Neural crest cell (in vitro differentiated cells): ENCODE data around the gene XPO6. TPM values are rescaled to one million over a fixed set of nuclear protein-coding genes. Genes with fewer than 3 reads are reported as not detected.

Source experiments
- DNase-seq: peaks from one replicate; pipeline ENCODE4 v3.0.0; 2021; ENCODE audit warnings: low read depth, mixed read lengths, low spot score
- H3K27ac Mint-ChIP-seq: one replicate; pipeline ENCODE4 v1.8.0; 2021; ENCODE audit warnings: mild to moderate bottlenecking, mixed read lengths; ENCODE audit not compliant: unreplicated experiment
- H3K27me3 Mint-ChIP-seq: 2 replicates; pipeline ENCODE4 v1.8.0; 2021; ENCODE audit warnings: low read depth, mild to moderate bottlenecking, mixed read lengths
- H3K36me3 Mint-ChIP-seq: 2 replicates; pipeline ENCODE4 v1.8.0; 2021; ENCODE audit warnings: low read depth, mild to moderate bottlenecking, mixed read lengths
- H3K4me1 Mint-ChIP-seq: 2 replicates; pipeline ENCODE4 v1.8.0; 2021; ENCODE audit warnings: mixed read lengths
- H3K4me3 Mint-ChIP-seq: one replicate; pipeline ENCODE4 v1.8.0; 2021; ENCODE audit warnings: mild to moderate bottlenecking, mixed read lengths
- H3K9me3 Mint-ChIP-seq: 2 replicates; pipeline ENCODE4 v1.8.0; 2021; ENCODE audit warnings: mixed read lengths
- total RNA-seq: library from RNA; stranded (reverse); gene quantifications from 2 replicates; pipeline ENCODE4 v1.2.1, GENCODE V29; 2021
- TF ChIP-seq, protein P1 (sequence below): fragments of 200-600 bp; sonication (generic); conservative IDR thresholded peaks from 2 replicates; pipeline ENCODE4 v1.5.0; 2021; ENCODE audit warnings: antibody characterized with exemption, mild to moderate bottlenecking

XPO6 gene
- total RNA-seq, 1 donor from 2014 or later: 146 TPM

DNA sequence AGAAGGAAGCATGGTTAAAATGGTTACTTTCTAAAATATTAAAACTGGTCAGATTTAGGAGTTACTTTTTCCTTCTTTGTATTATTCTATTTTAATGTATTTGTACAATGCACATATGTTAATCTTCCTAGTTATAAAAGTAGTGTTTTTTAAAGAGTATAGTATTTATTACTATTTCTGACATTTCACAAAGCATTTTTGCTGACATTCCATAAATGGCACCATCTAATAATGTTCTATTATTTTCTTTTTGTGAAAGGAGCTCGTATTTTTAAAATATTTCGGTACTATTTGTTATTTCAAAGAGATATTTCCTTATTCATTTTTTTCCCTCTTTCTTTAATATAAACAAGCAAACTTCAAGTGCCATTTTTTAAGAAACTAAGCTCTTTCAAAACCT, 100.8 kb downstream of the XPO6 start:
- H3K27ac Mint-ChIP-seq: no peak overlapping the region
- TF ChIP-seq, protein P1, sequence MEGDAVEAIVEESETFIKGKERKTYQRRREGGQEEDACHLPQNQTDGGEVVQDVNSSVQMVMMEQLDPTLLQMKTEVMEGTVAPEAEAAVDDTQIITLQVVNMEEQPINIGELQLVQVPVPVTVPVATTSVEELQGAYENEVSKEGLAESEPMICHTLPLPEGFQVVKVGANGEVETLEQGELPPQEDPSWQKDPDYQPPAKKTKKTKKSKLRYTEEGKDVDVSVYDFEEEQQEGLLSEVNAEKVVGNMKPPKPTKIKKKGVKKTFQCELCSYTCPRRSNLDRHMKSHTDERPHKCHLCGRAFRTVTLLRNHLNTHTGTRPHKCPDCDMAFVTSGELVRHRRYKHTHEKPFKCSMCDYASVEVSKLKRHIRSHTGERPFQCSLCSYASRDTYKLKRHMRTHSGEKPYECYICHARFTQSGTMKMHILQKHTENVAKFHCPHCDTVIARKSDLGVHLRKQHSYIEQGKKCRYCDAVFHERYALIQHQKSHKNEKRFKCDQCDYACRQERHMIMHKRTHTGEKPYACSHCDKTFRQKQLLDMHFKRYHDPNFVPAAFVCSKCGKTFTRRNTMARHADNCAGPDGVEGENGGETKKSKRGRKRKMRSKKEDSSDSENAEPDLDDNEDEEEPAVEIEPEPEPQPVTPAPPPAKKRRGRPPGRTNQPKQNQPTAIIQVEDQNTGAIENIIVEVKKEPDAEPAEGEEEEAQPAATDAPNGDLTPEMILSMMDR: no peak
- no peaks in the 10 kb centered on the region for H3K27me3 Mint-ChIP-seq
- H3K4me3 Mint-ChIP-seq: no peak overlapping the region
- no peaks in the 10 kb centered on the region for H3K9me3 Mint-ChIP-seq
- no peak for DNase-seq
- peaks cover 13% of the 10 kb centered on the region for H3K36me3 Mint-ChIP-seq
- H3K4me1 Mint-ChIP-seq: no peaks in the 10 kb centered on the region

DNA sequence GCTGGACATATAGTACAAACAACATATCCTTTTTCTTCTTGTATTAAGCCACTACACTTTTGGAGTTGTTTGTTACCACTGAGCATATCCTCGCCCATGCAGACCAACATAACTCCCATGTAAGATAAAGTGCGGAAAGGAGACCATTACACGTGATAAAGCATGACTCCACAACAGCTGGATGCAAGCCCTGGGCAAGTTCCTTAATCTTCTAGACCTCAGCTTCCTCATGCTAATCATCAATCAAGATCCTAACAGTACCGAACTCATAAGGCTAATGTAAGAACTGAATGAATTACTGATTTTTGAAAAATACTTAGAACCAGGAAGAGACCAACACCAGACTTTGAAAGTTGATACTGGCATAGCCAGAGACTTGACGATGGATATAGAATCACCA, 101.3 kb downstream of the XPO6 start:
- H3K27me3 Mint-ChIP-seq: no peaks in the 10 kb centered on the region
- DNase-seq: no peak
- no peak overlapping the region for H3K4me3 Mint-ChIP-seq
- H3K4me1 Mint-ChIP-seq: no peaks in the 10 kb centered on the region
- TF ChIP-seq, protein P1: no peak
- peaks cover 10% of the 10 kb centered on the region for H3K36me3 Mint-ChIP-seq
- no peaks in the 10 kb centered on the region for H3K9me3 Mint-ChIP-seq
- no peak overlapping the region for H3K27ac Mint-ChIP-seq

DNA sequence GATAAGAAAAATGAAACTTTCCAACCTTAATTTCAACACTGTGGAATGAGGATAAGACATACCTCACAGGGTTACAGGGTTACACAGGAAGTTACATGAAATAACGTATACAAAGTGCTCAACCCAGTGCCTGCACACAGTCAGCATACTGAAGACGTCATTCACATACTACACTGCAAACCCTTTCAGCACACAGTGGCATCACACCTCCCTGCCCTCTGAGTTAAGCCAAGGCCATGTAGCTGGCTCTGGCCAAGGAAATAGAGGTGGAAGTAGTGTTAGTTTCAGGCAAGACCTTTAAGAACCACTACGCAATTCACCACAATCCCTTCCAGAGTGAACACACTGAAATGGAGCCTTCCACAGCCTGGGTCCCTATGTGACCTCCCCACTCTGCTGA, 101.7 kb downstream of the XPO6 start:
- TF ChIP-seq, protein P1: no peak
- H3K4me3 Mint-ChIP-seq: no peak overlapping the region
- H3K4me1 Mint-ChIP-seq: no peaks in the 10 kb centered on the region
- no peaks in the 10 kb centered on the region for H3K27me3 Mint-ChIP-seq
- H3K36me3 Mint-ChIP-seq: peaks cover 11% of the 10 kb centered on the region
- no peak overlapping the region for H3K27ac Mint-ChIP-seq
- H3K9me3 Mint-ChIP-seq: no peaks in the 10 kb centered on the region
- no peak for DNase-seq

DNA sequence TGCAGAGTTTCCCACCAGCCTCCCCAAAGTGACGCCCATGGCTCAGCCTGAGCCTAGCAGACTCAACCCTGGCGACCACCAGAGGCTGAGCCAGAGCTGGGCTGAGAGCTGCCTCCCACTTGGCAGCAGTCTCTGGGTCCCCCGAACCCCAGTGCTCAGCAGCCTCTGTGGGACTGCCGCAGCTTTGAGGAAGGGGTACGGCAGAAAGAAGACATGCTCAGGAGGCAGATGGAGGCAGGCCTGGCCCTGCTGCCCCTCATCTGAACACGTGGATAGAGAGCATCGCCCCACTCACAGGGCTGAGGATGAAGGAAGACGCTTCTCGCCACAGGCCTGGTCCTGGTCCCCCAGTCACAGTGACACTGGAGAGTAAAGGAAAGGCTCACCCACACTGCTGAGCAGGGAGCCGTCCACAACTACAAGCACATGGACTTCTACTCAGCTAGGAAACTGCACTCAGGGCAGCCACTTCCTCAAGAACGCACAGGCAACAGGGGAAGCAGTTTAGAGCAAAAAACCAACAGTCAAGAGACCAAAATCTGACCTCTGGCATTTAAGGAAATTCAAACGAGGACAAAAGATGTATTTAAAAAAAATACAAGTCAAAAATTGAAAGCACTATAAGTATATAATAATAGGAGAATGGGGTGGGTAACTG, 103.0 kb downstream of the XPO6 start:
- TF ChIP-seq, protein P1: no peak
- no peaks in the 10 kb centered on the region for H3K9me3 Mint-ChIP-seq
- no peak overlapping the region for H3K27ac Mint-ChIP-seq
- H3K27me3 Mint-ChIP-seq: no peaks in the 10 kb centered on the region
- peaks cover 11% of the 10 kb centered on the region for H3K36me3 Mint-ChIP-seq
- DNase-seq: no peak
- no peaks in the 10 kb centered on the region for H3K4me1 Mint-ChIP-seq
- H3K4me3 Mint-ChIP-seq: no peak overlapping the region

DNA sequence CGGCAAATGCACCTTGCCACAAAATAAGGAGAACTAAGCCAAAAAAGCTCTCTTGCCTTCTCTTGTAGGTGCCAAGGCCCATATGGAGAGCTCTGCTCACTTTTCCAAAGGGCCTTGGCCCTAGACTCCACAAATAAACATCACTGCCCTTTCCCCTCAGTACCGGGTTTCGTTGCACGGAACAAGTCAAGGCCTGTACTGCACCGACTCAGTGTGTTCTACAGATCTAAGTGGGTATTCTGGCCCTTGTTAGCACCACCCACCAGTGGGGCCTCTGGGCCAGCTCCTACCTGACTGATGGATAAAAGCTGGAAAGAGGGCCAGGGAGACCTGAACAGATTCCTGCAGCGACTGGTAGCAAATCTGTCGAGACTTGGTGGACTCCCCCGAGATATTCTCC, 104.5 kb downstream of the XPO6 start:
- H3K4me1 Mint-ChIP-seq: no peaks in the 10 kb centered on the region
- peaks cover 9% of the 10 kb centered on the region for H3K36me3 Mint-ChIP-seq
- no peak overlapping the region for H3K27ac Mint-ChIP-seq
- H3K9me3 Mint-ChIP-seq: no peaks in the 10 kb centered on the region
- TF ChIP-seq, protein P1: no peak
- H3K4me3 Mint-ChIP-seq: no peak overlapping the region
- H3K27me3 Mint-ChIP-seq: no peaks in the 10 kb centered on the region
- DNase-seq: no peak
